Peyer's patch (tissue), 4 donors: Measurements from ENCODE around the gene SH2D7.

Experiments
- CTCF ChIP-seq, 6 experiments: fragments of 450-650 bp in 4 of 6; fragments of 200-600 bp in 2 of 6; sonication (generic) in 1 of 6; IDR thresholded peaks; one replicate each; pipeline ENCODE4 v1.5.1; 2017 to 2019; ENCODE audit warnings: antibody characterized with exemption in 6 of 6, mild to moderate bottlenecking in 3 of 6, moderate library complexity in 1 of 6
- POLR2A ChIP-seq, 2 donors: fragments of 450-650 bp; IDR thresholded peaks; one replicate each; pipeline ENCODE4 v1.5.1; 2017; ENCODE audit warnings: antibody characterized with exemption in 2 of 2, mild to moderate bottlenecking in 2 of 2, moderate library complexity in 2 of 2

- no peak for TF ChIP-seq CTCF (IDR thresholded peaks at IDR 0.05)
- TF ChIP-seq POLR2A (IDR thresholded peaks at IDR 0.05) = no peak
Observed at GRCh38 chr15:78077871-78078210, 14.5 kb upstream of the SH2D7 start.
